ENCODE data around the gene CHST9. TPM values are rescaled to one million over a fixed set of nuclear protein-coding genes. Genes with fewer than 3 reads are reported as not detected.
A peak's percentile ranks its signal among the peaks of the same experiment; 100 is the strongest.
"Not testable (repeated sequence)": the region's sequence is repeated elsewhere in the genome, so short reads cannot be mapped to it uniquely, and the experiment has no call there.

The CHST9 gene
- total RNA-seq, 6 experiments from 2014 or later = 3.8 to 24.2 (median 9.8) TPM

- intact Hi-C loops (cut with DNase I) = no loop called here
- Histone ChIP-seq H3K9me3 (no peaks in the 10 kb centered on the region), H3K27me3 (no peaks in the 10 kb centered on the region), H3K4me3 (no peak overlapping the region), H3K27ac (no peak overlapping the region), H3K36me3 (no peaks in the 10 kb centered on the region), H3K4me1 (no peaks in the 10 kb centered on the region)
- WGBS (ENCODE audit: insufficient coverage, low coverage, low lambda C conversion rate, missing lambda C conversion rate) = 81% methylated on average over 8 of the region's 10 CpGs
- ATAC-seq = no peak
- no peak for TF ChIP-seq CTCF (IDR thresholded peaks at IDR 0.05)
- no peak for TF ChIP-seq POLR2A (IDR thresholded peaks at IDR 0.05)
- DNase-seq = no peak
Observed at GRCh38 chr18:27109451-27109850, 75.7 kb downstream of the CHST9 start.

DNA sequence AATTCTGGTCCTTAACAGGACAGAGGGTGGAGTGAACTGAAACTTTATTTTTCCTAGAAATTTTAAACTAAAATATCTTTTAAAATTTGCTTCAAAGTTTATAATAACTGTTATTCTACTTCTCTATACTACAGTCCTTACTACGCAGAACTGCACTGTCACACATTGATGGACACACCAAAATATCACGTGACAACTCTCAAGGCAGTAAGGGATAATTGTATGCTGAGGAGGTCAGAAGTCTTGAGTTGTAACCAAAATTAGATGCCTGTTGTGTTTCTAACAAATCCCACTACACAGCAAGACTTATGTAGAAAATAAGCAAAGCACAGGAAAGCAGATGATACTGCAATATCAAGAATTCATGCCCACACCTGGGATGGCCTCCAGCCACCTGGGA lies 76.3 kb downstream of the CHST9 start:
- H3K9me3 ChIP-seq = no peaks in the 10 kb centered on the region
- H3K27me3 ChIP-seq = no peaks in the 10 kb centered on the region
- no peak for TF ChIP-seq POLR2A (IDR thresholded peaks at IDR 0.05)
- no peak for TF ChIP-seq CTCF (IDR thresholded peaks at IDR 0.05)
- 88% methylated on average over 2 of the region's 2 CpGs for WGBS (ENCODE audit: insufficient coverage, low coverage, low lambda C conversion rate, missing lambda C conversion rate)
- no peak for DNase-seq
- intact Hi-C loops (cut with DNase I) = no loop called here
- H3K4me3 ChIP-seq = no peak overlapping the region
- no peak for ATAC-seq
- no peaks in the 10 kb centered on the region for H3K4me1 ChIP-seq
- H3K27ac ChIP-seq = no peak overlapping the region
- no peaks in the 10 kb centered on the region for H3K36me3 ChIP-seq

DNA sequence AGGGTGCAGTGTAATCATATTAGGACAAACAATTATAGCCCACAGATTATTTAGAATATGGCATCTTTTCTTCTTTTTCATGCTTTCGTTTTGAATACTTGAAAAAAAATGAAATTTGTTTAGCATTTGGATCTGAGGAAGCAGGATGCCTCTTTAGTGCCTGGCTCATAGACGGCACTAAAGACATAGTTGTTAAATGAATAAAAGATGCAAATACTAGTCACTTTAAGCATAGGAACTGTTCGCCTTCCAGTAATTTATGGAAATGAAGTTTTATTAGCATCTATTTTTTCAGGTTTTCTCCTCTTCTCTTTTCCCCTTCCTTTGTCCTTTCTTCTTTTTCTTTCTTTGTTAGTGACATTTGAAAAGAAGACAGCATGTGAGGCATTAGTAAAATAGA lies 80.4 kb downstream of the CHST9 start:
- no peaks in the 10 kb centered on the region for H3K36me3 ChIP-seq
- ATAC-seq = no peak
- intact Hi-C loops (cut with DNase I) = no loop called here
- no peaks in the 10 kb centered on the region for H3K9me3 ChIP-seq
- no peak overlapping the region for H3K4me3 ChIP-seq
- no peaks in the 10 kb centered on the region for H3K4me1 ChIP-seq
- WGBS (ENCODE audit: insufficient coverage, low coverage, low lambda C conversion rate, missing lambda C conversion rate) = 78% methylated on average over 3 of the region's 3 CpGs
- no peak for TF ChIP-seq CTCF (IDR thresholded peaks at IDR 0.05)
- TF ChIP-seq POLR2A (IDR thresholded peaks at IDR 0.05) = no peak
- DNase-seq = no peak
- H3K27ac ChIP-seq = no peak overlapping the region
- no peaks in the 10 kb centered on the region for H3K27me3 ChIP-seq

DNA sequence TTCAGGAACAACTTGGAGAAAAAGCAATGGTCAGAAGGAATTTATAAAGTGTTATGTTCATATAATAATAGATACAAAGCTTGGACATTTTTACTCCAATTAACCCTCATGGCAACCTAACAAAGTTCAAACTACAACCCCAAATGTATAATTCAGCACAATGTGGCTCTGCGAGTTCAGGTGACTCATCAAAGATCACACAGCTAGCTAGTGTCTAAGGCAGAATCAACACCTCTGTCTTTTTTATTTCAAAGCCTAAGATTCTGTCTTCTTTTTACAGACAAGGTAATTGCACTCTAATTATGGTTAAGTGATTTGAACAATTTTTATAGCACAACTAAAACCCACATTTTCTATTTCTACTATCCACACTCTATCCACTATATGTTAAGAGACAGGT lies 90.5 kb downstream of the CHST9 start:
- WGBS (ENCODE audit: insufficient coverage, low coverage, low lambda C conversion rate, missing lambda C conversion rate) = 55% methylated on average over 1 of the region's 1 CpG
- H3K36me3 ChIP-seq = no peaks in the 10 kb centered on the region
- no peak for DNase-seq
- H3K27me3 ChIP-seq = no peaks in the 10 kb centered on the region
- H3K27ac ChIP-seq = no peak overlapping the region
- ATAC-seq = peak in 1 of 4 donors; percentile 54
- no peak overlapping the region for H3K4me3 ChIP-seq
- intact Hi-C loops (cut with DNase I) = no loop called here
- H3K4me1 ChIP-seq = no peaks in the 10 kb centered on the region
- H3K9me3 ChIP-seq = no peaks in the 10 kb centered on the region
- TF ChIP-seq POLR2A (IDR thresholded peaks at IDR 0.05) (no peak), CTCF (IDR thresholded peaks at IDR 0.05) (no peak)

- ATAC-seq; H3K4me3 ChIP-seq; DNase-seq; H3K4me1 ChIP-seq; intact Hi-C loops (cut with DNase I); H3K36me3 ChIP-seq; H3K9me3 ChIP-seq; H3K27me3 ChIP-seq; H3K27ac ChIP-seq: not testable (repeated sequence)
- WGBS (ENCODE audit: insufficient coverage, low coverage, low lambda C conversion rate, missing lambda C conversion rate) = 80% methylated on average over 1 of the region's 9 CpGs
Observed at GRCh38 chr18:27093290-27093689, 91.8 kb downstream of the CHST9 start.
